Activated CD4-positive, alpha-beta T cell treated with anti-CD3 and anti-CD28 coated beads, Interleukin-2, Interleukin-6, amounts not matched to agents 100 ng/mL and 50 ng/mL, durations not matched to agents 16 hours and 8 hours (primary cell): ENCODE data around the gene PPM1L.

Experiments
- DNase-seq: peaks from one replicate; pipeline ENCODE4 v3.0.0-alpha.2; 2020

The PPM1L gene

DNA sequence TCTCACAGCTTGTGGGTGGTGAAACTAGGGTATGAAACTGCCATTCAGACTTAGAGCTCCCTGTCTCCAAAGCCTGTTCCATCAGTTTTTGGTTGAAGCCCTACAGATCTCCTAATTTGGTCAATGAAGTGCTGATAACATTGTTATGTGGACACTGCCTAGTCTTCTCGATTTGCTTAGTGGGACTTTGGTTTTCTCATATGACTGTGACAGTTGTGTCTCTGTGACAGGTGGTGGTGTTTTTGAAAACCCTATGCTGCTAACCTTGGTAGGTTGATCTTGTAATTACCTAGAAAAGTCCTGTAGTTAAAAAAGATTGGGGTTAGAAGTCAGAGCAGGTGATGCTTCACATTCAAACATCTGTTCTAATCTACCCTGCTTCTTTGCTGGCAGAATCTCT, 9.2 kb downstream of the PPM1L start:
- no peak for DNase-seq

GRCh38 chr3:160768031-160768430, 12.0 kb downstream of the PPM1L start:
- no peak for DNase-seq

GRCh38 chr3:160768918-160769317, 12.9 kb downstream of the PPM1L start:
- DNase-seq = no peak

DNA sequence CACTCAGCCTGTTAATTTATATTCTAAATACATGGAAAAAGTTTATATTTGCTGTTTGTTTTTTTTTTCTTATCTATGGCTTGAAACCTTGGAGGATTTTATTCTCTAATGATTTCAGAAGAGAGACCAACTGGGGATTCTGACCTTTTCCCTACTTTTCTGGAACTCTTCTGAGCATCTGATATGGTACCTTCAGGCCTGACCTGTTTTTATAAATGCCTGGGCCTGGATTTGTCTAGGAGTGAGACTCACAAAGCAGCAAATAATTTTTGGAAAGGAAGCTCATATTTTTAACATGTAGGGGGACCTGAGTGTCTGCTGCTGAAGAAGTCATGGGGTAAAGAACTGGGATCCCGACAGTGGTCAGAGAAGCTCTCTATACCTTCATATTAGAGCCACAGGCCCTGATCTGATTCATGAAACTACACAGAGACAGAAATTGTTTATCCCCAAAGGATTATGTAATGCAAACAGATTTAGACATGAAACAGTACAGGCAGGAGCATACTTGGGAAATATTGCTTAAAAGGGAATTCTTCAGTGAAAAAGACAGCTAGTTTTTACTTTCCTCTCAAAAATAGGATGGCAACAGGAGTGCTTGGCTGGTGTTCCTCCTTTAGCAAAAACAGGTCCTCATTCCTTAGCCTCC, 15.9 kb downstream of the PPM1L start:
- no peak for DNase-seq

GRCh38 chr3:160773722-160774121, 17.7 kb downstream of the PPM1L start:
- DNase-seq = no peak

DNA sequence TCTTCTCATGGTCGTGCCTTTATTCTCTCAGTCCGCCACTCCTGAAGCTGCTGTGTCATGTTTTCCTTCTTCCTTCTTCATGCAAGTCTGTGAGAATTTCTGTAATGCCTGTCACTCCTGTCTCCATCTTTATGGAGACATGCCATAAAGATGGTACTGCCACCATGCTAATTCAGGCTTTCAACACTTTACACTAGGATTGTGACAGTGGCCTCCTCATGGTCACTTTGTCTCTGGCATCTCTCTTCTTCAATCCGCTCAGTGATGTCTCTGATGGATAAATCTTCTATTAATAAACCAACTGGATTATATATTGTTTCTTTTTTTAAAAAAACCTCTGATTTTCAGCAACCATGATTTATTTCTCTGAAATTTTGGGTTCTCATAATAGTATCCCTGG, 18.1 kb downstream of the PPM1L start:
- no peak for DNase-seq

GRCh38 chr3:160778480-160778879, 22.4 kb downstream of the PPM1L start:
- DNase-seq = no peak

- no peak for DNase-seq
These were observed 23.0 kb downstream of the PPM1L start for GRCh38 chr3:160779040-160779439.

- DNase-seq = no peak
These were observed 24.2 kb downstream of the PPM1L start for GRCh38 chr3:160780245-160780644.

- no peak for DNase-seq
These were observed 25.4 kb downstream of the PPM1L start for GRCh38 chr3:160781402-160781801.

DNA sequence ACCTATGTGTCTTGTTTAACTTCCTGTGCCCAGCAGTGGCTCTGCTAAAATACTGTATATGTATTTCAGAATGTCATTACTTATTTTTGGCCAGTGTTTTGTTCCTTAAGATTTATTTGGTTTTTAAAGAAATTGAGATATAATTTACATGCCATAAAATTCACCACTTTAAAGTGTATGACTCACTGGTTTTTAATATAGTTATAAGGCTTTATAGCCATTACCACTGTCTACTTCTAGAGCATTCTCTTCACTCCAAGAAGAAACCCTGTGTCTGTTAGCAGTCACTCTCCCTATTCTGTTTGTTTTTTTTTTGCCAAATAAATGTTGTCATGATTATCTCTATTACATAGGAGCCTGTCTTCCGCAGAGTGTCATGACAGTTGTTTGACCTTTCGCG, 25.8 kb downstream of the PPM1L start:
- DNase-seq = no peak

DNA sequence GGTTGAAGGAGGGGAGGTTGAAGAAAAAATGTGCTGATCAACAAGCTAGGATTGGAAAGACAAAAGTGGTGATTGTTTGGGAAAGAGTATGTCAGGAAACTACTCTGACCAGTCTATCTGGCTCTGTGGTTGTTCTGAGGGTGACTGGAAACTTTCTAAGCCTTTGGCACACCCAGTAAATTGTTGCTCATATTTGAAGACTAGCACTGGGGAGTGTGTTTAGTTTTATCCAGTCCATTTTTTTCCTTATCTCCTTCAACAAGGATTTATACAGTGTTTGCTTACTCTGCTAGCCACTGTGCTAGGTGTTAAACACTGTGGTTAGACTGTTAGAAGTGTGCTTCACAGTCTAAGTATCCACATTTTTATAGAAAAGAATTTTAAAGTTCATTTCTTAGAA, 28.8 kb downstream of the PPM1L start:
- no peak for DNase-seq

- no peak for DNase-seq
These were observed 34.7 kb downstream of the PPM1L start for GRCh38 chr3:160790726-160791125.

- DNase-seq = no peak
These were observed 36.5 kb downstream of the PPM1L start for GRCh38 chr3:160792540-160792939.

- DNase-seq = no peak
These were observed 37.8 kb downstream of the PPM1L start for GRCh38 chr3:160793722-160794252.

DNA sequence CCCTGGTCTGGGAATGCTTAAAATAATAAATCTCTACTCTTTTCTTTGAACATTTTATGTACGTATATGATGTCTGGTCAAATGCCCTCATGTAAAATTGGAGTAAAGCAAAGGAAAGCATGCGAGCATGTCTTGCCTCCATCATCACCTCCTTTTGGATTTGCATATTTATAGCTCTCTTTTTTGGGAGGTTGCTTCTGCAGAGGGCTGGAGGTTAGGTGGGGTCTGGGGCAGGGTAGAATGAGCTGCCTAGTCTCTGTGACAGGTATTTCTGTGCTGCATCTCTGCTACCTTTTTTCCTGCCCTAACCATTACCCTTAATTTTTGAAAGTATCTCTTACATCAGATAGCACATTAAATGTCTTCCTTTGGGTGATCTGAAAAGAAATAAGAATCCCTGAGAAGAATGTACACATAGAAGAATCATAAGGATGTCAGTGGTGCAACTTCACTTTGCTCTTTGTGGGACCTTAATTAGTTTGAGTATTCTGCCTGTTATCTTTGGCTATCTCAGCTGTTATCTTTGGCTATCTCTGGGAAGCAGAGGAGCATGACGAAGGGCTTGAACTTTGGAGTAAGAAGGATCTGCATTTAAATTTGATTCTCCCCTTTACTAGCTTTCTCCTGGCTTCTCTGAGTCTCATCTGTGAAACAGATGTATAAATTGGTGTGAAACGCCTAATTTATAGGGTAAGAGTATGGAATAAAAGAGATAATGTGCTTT, 40.2 kb downstream of the PPM1L start:
- DNase-seq = no peak

GRCh38 chr3:160796813-160797164, 40.8 kb downstream of the PPM1L start:
- no peak for DNase-seq

DNA sequence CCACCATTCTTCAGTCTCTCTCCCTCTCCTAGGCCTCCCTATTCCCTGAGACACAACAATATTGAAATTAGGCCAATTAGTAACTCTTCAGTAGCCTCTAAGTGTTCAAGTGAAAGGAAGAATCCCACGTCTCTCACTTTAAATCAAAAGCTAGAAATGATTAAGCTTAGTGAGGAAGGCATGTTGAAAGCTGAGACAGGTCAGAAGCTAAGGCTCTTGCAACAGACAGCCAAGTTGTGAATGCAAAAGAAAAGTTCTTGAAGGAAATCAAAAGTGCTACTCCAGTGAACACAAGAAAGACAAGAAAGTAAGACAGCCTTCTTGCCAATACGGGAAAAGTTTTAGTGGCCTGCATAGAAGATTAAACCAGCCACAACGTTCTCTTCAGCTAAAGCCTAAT, 41.3 kb downstream of the PPM1L start:
- DNase-seq = peak; percentile 5

DNA sequence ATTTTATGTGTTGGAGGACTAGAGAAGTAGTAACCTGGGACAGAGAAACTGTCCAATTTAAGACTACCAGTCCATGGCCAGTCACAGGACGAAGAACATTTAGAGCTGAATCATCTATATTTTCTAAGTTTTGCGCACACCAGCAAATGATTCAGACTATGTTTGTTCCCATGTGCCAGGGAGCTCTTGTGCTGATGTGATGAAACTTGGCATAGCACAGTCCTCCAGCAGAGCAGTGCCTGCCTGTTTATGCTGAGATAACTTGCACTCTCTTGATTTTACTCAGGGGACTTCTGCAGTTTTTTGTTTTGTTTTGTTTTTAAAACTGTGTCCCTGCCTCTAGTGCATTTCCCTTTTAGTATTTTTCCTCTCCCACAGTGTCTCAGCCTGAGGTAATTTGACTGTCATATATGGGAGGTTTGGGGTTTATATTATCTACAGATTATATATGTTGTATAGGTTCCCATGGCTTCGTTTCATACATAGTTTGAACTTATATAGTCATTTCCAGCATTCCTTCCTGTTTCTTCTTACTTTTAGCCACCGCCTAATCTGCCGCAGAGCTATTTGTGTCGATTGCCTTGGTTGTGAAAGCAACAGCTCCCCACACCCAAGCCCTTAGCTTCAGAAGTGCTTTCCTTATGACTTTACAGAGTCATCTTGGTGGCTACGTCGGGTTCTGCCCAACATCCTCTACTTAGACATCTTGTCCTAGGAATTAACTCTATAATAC, 45.5 kb downstream of the PPM1L start:
- peak; percentile 88 for DNase-seq

DNA sequence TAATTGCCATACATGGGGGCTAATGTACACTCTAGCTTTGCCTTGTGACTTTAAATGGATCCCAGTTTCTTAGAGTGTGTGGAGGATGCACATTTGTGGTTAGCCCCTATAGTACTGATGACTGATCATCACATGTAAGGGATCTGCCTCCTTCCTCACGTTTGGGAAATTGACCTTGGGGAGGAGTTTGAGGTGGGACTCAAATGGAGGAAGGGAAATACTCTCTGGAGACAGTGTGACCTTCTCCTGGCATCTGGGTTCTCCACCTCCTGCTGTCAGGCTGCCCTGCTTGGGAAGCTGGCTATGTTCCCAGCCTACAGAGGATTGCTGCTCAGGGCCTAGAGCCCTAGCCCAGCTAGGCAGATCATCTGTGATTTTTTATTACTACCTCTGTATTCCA, 48.7 kb downstream of the PPM1L start:
- no peak for DNase-seq

- no peak for DNase-seq
These were observed 50.1 kb downstream of the PPM1L start for GRCh38 chr3:160806094-160806493.

DNA sequence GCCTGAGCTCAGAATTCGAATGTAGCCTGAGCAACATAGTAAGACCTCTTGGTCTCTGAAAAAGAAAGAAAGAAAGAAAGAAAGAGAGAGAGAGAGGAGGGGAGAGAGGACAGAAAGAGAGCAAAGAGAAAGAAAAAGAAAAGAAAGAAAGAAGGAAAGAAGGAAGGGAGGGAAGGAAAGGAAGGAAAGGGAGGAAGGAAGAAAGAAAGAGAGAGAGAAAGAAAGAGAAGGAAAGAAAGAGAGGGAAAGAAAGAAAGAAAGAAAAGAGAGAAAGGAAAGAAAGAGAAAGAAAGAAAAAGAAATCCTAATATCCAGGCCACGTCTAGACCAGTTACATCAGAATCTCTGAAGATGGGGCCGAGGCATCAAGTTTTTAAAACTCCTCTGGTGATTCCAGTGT, 50.7 kb downstream of the PPM1L start:
- no peak for DNase-seq

DNA sequence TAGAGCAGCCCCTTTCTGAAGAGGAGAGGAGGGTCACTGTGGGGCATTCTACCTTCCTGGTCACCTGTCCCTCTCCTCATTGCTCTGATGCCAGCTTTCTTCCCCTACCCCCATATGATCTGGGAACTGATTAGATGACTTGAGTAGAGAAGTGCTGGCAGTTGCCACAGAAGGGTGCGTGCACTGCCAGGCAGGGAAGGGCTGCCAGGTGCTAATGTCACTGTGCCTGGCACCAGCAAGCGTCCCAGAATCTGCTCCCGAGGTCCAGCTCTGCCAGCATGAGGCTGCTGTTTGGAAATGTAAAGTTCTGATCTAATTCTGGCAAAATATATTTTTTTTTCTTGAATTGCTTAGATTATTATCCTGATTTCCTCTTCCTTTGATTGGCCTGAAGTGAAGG, 52.8 kb downstream of the PPM1L start:
- no peak for DNase-seq

DNA sequence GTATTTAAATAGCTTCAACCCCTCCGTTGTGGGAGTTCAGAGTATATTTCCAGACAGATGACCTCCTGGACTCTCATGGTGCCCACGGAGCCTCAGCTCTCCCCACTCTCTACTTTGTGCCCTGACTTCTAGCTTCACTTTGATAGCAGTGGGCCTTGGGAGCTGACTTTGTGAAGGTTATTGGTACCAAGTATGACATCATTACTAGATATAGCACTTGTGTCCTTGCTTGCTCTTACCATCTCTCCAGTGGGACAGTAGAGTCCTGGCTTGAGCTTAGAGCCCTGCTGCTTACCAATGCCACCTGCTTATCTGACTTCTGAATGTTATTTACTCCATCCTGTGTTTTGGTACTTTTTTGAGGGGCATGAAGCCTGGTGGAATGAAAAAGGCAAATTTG, 53.4 kb downstream of the PPM1L start:
- no peak for DNase-seq
